ENCODE data around the gene CSNK2B. TPM values are rescaled to one million over a fixed set of nuclear protein-coding genes. Genes with fewer than 3 reads are reported as not detected.

CSNK2B gene
- total and polyA plus RNA-seq, 9 of the 15 experiments (the other 6 are each of a cell fraction or from before 2014, with no cell fraction given), result 120 to 1,126 (median 529) TPM

GRCh38 chr6:31627690-31628287 is 38.1 kb upstream of the CSNK2B start (continued):
- TF ChIP-seq ZNF277 (CRISPR knock-in tag; IDR thresholded peaks at IDR 0.05; ENCODE audit: borderline replicate concordance) (no peak), ELK1 (CRISPR knock-in tag; IDR thresholded peaks at IDR 0.05) (no peak), ZFPM2 (CRISPR knock-in tag; IDR thresholded peaks at IDR 0.05) (no peak), POLR2AphosphoS5 (IDR thresholded peaks at IDR 0.05; ENCODE audit: control insufficient read depth, insufficient read depth, low read depth, low read length) (peak; percentile 35; the same call in 1 of the 2 replicates)

- ChIA-PET CTCF (ENCODE audit: low intra/inter-chr PET ratio) (no interaction called here), POLR2A (interaction anchor here (0.6 to 14.8 kb wide), 5 partner anchors 3 to 63 kb away, joined by 3 to 274 read pairs (median 8); partner anchors contain the start of genes C6orf47 and PRRC2A)
- H3K27ac ChIP-seq (ENCODE audit: extremely low read depth, low read depth, low read length), result no peak overlapping the region
- DNase-seq (ENCODE audit: extremely low read depth in 1 of 4, low spot score in 3 of 4), result no peak
- no peak overlapping the region for H3K4me2 ChIP-seq (ENCODE audit: insufficient read depth, low read length)
- BruUV-seq (replicated peaks), result no TSS peak
- peaks cover 46% of the 10 kb centered on the region for H3K79me2 ChIP-seq (ENCODE audit: control insufficient read depth, insufficient read depth, low read length)
- in situ Hi-C loops (cut with MboI), result no loop called here
- no peaks in the 10 kb centered on the region for H3K9me3 ChIP-seq (replicated peaks; ENCODE audit: control insufficient read depth, insufficient read depth, low read depth, low read length)
- peaks cover under 1% of the 10 kb centered on the region for H3K9me1 ChIP-seq (ENCODE audit: control insufficient read depth, insufficient read depth, low read length)
- H3K4me3 ChIP-seq, result no peak overlapping the region
- no peak for FAIRE-seq
- no peak overlapping the region for H3K9ac ChIP-seq (ENCODE audit: insufficient read depth in 1 of 2, low read depth in 2 of 2, low read length in 2 of 2)
- no peak overlapping the region for H2AFZ ChIP-seq (ENCODE audit: low read depth, low read length)
- peaks cover 14% of the 10 kb centered on the region for H4K20me1 ChIP-seq (replicated peaks; ENCODE audit: control insufficient read depth, insufficient read depth, low read length)
- intact Hi-C loops (cut with micrococcal nuclease), result no loop called here
- WGBS (ENCODE audit: insufficient coverage, low coverage, missing lambda C conversion rate), result 92% methylated on average over 7 of the region's 7 CpGs
- no peak for TF ChIP-seq ARID1B (IDR thresholded peaks at IDR 0.05)
- peak; percentile 52; the same call in 1 of the 2 replicates for TF ChIP-seq RBFOX2 (IDR thresholded peaks at IDR 0.05; ENCODE audit: low read depth, low read length)
- H3K4me1 ChIP-seq (replicated peaks in 1 of 2; ENCODE audit: control insufficient read depth in 2 of 2, insufficient read depth in 2 of 2, low read length in 2 of 2), result peaks cover 0 to 25% of the 10 kb centered on the region in 2 experiments; a peak in 1 of 5 replicates
- no peaks in the 10 kb centered on the region for H3K27me3 ChIP-seq (ENCODE audit: control insufficient read depth in 2 of 2, insufficient read depth in 2 of 2, low read length in 2 of 2)
- peaks cover 100% of the 10 kb centered on the region for H3K36me3 ChIP-seq (ENCODE audit: control insufficient read depth, insufficient read depth, low read length)
- no peak for ATAC-seq
Observed at GRCh38 chr6:31629014-31629413, 36.9 kb upstream of the CSNK2B start.
